Measurements from ENCODE around the gene PITX2. TPM values are rescaled to one million over a fixed set of nuclear protein-coding genes. Genes with fewer than 3 reads are reported as not detected.

Gene PITX2
- polyA plus RNA-seq, 4 donors, result 6.5 to 34.3 (median 11.0) TPM

DNA sequence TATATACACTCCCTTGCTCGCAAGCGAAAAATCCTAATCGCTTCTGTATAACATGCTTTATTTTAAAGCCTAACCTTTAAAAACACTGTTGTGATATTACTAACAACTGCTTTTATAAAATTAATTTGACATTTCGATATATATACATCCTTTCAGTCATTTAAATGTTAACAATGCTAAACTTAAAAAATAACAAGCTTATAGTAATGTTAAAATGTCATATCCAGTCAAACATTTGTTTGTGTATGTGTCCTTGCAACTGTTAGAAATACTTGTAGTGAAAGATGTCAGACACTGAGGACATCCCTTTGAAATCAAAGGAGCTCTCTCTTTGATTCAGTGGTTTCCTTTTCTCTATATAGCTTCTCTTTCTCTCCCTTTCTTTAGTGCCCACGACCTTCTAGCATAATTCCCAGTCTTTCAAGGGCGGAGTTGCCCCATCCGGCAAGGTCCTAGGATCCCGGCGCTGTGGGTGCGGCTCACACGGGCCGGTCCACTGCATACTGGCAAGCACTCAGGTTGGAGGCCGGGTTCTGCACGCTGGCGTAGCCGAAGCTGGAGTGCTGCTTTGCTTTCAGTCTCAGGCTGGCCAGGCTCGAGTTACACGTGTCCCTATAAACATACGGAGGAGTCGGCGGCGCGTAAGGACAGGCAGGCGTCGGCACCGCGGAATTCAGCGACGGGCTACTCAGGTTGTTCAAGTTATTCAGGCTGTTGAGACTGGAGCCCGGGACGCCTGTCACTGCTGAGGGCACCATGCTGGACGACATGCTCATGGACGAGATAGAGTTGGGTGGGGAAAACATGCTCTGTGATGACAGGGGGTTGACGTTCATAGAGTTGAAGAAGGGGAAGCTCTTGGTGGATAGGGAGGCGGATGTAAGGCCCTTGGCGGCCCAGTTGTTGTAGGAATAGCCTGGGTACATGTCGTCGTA is 5.0 kb downstream of the PITX2 start:
- Histone ChIP-seq H3K36me3 (ENCODE audit: control insufficient read depth in 3 of 3, insufficient read depth in 2 of 3, low read depth in 1 of 3, low read length in 3 of 3) (peaks cover 0 to 12% (median 0%) of the 10 kb centered on the region in 3 donors), H3K27me3 (ENCODE audit: control insufficient read depth in 3 of 3, insufficient read depth in 3 of 3, low read length in 3 of 3) (peaks cover 0 to 84% (median 38%) of the 10 kb centered on the region in 3 donors), H3K4me1 (ENCODE audit: control insufficient read depth in 3 of 3, insufficient read depth in 2 of 3, low read depth in 1 of 3, low read length in 2 of 3) (peaks cover 0 to 2% (median 0%) of the 10 kb centered on the region in 3 donors), H3K4me3 (ENCODE audit: low read depth in 1 of 3, low read length in 3 of 3) (peak overlapping the region in 2 of 3 donors; percentile 52 to 63), H3K27ac (ENCODE audit: low read depth in 1 of 3, low read length in 2 of 3) (peak overlapping the region; percentile 66 to 71 (median 70)), H3K9me3 (ENCODE audit: control insufficient read depth in 2 of 2, insufficient read depth in 1 of 2, low read depth in 1 of 2, low read length in 1 of 2) (no peaks in the 10 kb centered on the region)
- DNase-seq (peak in 1 of 2 donors; percentile 79), FAIRE-seq (no peak)
- 21 to 26% (median 24%) methylated on average over 38 of the region's 38 CpGs for whole genome bisulfite sequencing, 3 donors

DNA sequence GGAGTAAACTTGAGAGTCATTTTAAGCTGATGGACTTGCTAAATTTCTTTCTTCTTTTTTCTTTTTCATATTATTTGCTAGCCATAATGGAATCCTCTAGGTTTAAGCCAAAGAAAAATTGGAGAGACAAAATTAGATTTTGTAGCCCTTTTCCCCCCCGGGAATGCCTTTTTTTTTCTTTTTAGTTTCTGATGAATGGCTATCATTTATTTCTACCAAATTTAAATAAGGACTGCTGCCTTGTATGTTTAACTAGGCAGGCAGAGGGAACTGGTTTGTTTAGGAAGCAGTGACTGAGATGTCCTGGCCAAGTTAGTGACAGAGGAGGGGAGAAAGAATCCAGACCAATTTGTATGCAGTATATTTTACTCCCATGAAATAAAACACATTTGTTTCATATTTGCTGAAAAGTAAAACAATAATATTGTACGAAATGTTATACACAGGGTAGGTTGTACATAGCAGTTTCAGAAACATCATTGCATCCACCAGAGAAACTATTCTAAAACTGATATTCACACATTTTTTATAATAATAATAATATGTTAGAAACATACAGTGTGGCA is 5.7 kb downstream of the PITX2 start:
- peak overlapping the region in 1 of 3 donors; percentile 78 for H3K27ac ChIP-seq (ENCODE audit: low read depth in 1 of 3, low read length in 2 of 3)
- H3K9me3 ChIP-seq (ENCODE audit: control insufficient read depth in 2 of 2, insufficient read depth in 1 of 2, low read depth in 1 of 2, low read length in 1 of 2), result no peaks in the 10 kb centered on the region
- no peak overlapping the region for H3K4me3 ChIP-seq (ENCODE audit: low read depth in 1 of 3, low read length in 3 of 3)
- WGBS, 3 donors, result 15 to 41% (median 30%) methylated on average over 2 of the region's 2 CpGs
- H3K4me1 ChIP-seq (ENCODE audit: control insufficient read depth in 3 of 3, insufficient read depth in 2 of 3, low read depth in 1 of 3, low read length in 2 of 3), result peaks cover 0 to 2% (median 0%) of the 10 kb centered on the region in 3 donors
- peaks cover 0 to 18% (median 0%) of the 10 kb centered on the region in 3 donors for H3K36me3 ChIP-seq (ENCODE audit: control insufficient read depth in 3 of 3, insufficient read depth in 2 of 3, low read depth in 1 of 3, low read length in 3 of 3)
- DNase-seq (peak in 1 of 2 donors; percentile 26), FAIRE-seq (no peak)
- peaks cover 0 to 84% (median 38%) of the 10 kb centered on the region in 3 donors for H3K27me3 ChIP-seq (ENCODE audit: control insufficient read depth in 3 of 3, insufficient read depth in 3 of 3, low read length in 3 of 3)

DNA sequence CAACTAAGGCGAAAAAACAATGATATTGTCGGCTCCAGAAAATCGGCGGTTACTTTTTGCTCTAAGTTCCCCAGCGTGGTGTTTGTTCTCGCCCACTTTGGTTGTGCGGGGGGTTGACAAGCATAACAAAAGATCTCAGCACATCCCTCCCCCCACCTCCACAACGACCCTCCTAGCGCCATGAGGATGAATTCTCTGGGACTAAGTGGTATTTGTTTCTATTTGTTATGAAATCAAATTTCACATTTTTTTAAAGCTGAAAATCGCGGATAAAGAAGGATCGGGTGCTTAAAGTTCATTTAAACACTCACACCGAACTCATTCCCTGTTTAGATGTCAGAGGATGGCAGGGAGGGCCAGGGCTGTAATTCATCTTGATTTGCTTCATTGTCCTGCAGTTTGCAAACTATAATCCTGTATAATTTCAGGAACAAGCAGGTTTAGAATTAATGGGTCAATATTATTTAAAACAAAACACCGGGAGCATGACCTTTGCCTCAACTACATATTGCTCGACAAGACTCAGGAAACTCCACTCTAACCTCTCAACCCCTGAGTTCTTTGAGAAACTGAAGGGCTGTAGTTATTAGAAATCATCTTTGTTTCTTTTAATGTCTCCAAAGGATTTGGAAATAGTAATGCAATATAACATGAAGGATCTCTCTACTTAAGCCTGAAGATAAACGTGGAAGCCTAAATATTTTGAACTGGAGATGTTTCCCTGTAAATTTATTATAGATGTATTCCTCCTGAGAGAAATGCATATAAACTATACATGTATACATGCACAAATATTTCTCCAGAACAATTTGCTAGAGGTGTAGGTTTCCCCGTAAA is 6.4 kb downstream of the PITX2 start:
- peak overlapping the region in 2 of 3 donors; percentile 77 to 78 for H3K27ac ChIP-seq (ENCODE audit: low read depth in 1 of 3, low read length in 2 of 3)
- H3K4me3 ChIP-seq (ENCODE audit: low read depth in 1 of 3, low read length in 3 of 3), result peak overlapping the region in 2 of 3 donors; percentile 7 to 43
- H3K9me3 ChIP-seq (ENCODE audit: control insufficient read depth in 2 of 2, insufficient read depth in 1 of 2, low read depth in 1 of 2, low read length in 1 of 2), result no peaks in the 10 kb centered on the region
- FAIRE-seq (no peak), DNase-seq (peak; percentile 35 to 53)
- 5 to 10% (median 6%) methylated on average over 17 of the region's 17 CpGs for WGBS, 3 donors
- H3K4me1 ChIP-seq (ENCODE audit: control insufficient read depth in 3 of 3, insufficient read depth in 2 of 3, low read depth in 1 of 3, low read length in 2 of 3), result peaks cover 0 to 7% (median 0%) of the 10 kb centered on the region in 3 donors
- peaks cover 0 to 20% (median 0%) of the 10 kb centered on the region in 3 donors for H3K36me3 ChIP-seq (ENCODE audit: control insufficient read depth in 3 of 3, insufficient read depth in 2 of 3, low read depth in 1 of 3, low read length in 3 of 3)
- H3K27me3 ChIP-seq (ENCODE audit: control insufficient read depth in 3 of 3, insufficient read depth in 3 of 3, low read length in 3 of 3), result peaks cover 0 to 84% (median 42%) of the 10 kb centered on the region in 3 donors

DNA sequence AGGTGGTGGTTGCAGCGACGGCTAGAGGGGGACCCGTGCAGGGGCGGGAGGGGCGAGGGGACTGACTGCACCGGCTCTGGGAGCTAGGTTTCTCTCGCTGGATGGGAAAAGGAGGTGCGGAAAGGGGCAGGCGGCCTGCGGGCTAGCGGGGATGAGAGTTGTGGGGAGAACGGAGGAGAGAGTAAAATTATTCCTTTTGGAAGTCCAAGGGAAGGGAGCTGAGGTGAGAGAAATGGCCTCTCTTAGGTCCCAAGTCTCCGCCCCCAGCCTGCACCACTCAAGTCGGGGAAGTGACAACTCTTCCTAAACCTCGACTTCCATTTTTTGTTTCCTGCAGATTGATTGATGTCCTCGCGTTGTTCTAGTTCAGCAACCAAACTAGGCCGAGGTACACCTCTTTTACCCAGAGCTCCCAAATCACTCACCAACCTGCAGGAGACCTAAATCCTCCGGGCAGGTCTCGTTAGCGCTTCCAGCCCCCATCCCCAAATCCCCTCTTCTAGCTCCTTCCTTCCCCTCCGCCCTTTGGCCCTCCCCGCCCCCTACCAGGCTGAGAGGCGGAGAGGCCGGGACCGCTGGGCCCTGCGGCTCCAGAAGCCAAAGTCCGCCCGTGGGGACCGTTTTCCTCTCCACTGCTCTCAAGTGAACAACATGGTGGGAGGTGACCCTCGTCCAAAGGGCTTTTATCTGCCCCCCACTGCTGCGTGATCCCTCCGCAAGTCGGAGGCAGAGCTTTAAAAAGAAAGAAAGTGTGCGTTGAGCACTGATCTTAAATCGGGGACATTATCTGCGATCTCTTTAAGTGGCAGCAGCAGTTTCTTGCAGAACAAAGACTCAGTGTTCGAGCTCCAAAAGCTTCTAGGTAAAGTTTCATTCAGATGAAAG is 7.3 kb downstream of the PITX2 start:
- peak overlapping the region in 2 of 3 donors; percentile 12 to 43 for H3K4me3 ChIP-seq (ENCODE audit: low read depth in 1 of 3, low read length in 3 of 3)
- FAIRE-seq (no peak), DNase-seq (peak; percentile 79 to 91)
- peak overlapping the region; percentile 25 to 78 (median 77) for H3K27ac ChIP-seq (ENCODE audit: low read depth in 1 of 3, low read length in 2 of 3)
- peaks cover 0 to 7% (median 0%) of the 10 kb centered on the region in 3 donors for H3K4me1 ChIP-seq (ENCODE audit: control insufficient read depth in 3 of 3, insufficient read depth in 2 of 3, low read depth in 1 of 3, low read length in 2 of 3)
- peaks cover 0 to 16% (median 0%) of the 10 kb centered on the region in 3 donors for H3K36me3 ChIP-seq (ENCODE audit: control insufficient read depth in 3 of 3, insufficient read depth in 2 of 3, low read depth in 1 of 3, low read length in 3 of 3)
- peaks cover 0 to 83% (median 45%) of the 10 kb centered on the region in 3 donors for H3K27me3 ChIP-seq (ENCODE audit: control insufficient read depth in 3 of 3, insufficient read depth in 3 of 3, low read length in 3 of 3)
- WGBS, 3 donors, result 11 to 12% (median 12%) methylated on average over 36 to 38 of the region's 38 CpGs
- no peaks in the 10 kb centered on the region for H3K9me3 ChIP-seq (ENCODE audit: control insufficient read depth in 2 of 2, insufficient read depth in 1 of 2, low read depth in 1 of 2, low read length in 1 of 2)

DNA sequence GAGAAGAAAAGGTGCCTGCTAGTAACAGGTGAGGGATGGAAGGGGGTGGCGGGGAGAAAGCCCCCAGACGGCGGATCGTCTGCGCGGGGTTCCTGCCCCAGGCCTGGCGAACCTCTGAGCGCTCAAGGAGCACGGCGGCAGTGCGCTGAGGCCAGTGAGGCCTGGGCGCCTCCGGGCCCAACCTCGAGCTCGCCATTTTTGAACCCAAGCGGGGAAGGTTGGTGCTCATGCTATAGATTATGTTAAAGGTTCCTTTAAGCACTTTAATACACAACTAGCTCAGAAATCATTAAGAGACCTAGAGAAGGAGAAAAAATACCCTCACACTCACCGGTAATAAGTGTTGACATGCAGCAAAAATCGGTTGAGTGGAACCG is 7.9 kb downstream of the PITX2 start:
- peaks cover 0 to 10% (median 0%) of the 10 kb centered on the region in 3 donors for H3K4me1 ChIP-seq (ENCODE audit: control insufficient read depth in 3 of 3, insufficient read depth in 2 of 3, low read depth in 1 of 3, low read length in 2 of 3)
- peaks cover 0 to 15% (median 0%) of the 10 kb centered on the region in 3 donors for H3K36me3 ChIP-seq (ENCODE audit: control insufficient read depth in 3 of 3, insufficient read depth in 2 of 3, low read depth in 1 of 3, low read length in 3 of 3)
- DNase-seq (peak; percentile 35 to 59), FAIRE-seq (no peak)
- WGBS, 3 donors, result 15 to 37% (median 24%) methylated on average over 19 of the region's 19 CpGs
- H3K9me3 ChIP-seq (ENCODE audit: control insufficient read depth in 2 of 2, insufficient read depth in 1 of 2, low read depth in 1 of 2, low read length in 1 of 2), result no peaks in the 10 kb centered on the region
- peaks cover 0 to 83% (median 49%) of the 10 kb centered on the region in 3 donors for H3K27me3 ChIP-seq (ENCODE audit: control insufficient read depth in 3 of 3, insufficient read depth in 3 of 3, low read length in 3 of 3)
- peak overlapping the region in 2 of 3 donors; percentile 12 to 43 for H3K4me3 ChIP-seq (ENCODE audit: low read depth in 1 of 3, low read length in 3 of 3)
- H3K27ac ChIP-seq (ENCODE audit: low read depth in 1 of 3, low read length in 2 of 3), result peak overlapping the region; percentile 25 to 78 (median 77)

DNA sequence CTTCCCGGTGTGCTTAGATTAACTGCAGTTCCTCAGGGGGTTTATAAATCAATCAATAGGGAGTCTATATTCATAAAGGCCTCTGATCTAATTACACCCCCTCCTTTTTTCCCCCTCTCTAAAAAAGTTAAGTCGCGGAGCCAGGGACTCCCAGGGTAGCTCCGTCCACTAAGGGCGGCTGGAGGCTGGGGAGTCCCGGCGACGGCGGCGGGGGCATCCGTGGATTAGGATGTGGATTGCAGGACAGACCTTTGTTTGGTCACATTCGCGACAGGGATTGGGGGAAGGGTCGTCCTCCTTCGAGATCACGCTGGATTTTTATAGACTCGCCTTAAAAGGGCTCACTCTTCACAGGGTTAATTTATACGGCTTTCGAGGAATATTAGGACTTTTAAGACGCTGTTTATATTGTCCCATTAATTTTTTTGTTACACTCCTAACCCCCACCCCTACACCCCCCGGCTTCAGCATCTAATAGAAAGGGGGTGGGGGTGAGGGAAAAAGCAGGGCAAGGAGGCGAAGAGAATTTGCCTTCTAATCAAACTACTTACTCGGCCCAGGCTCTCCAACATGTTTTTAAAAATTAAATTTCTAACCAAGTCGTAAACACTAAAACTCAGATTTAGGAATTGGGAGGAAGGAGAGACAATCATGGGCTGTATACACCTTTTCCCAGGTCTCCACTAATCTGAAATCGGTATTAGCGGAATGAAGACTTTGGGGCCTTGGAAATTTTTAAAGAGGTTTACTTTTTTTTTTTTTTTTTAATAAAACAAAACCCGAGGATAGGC is 8.5 kb downstream of the PITX2 start:
- 15 to 28% (median 23%) methylated on average over 27 of the region's 27 CpGs for WGBS, 3 donors
- FAIRE-seq (no peak), DNase-seq (peak in 1 of 2 donors; percentile 46)
- Histone ChIP-seq H3K4me3 (ENCODE audit: low read depth in 1 of 3, low read length in 3 of 3) (peak overlapping the region in 2 of 3 donors; percentile 12 to 43), H3K36me3 (ENCODE audit: control insufficient read depth in 3 of 3, insufficient read depth in 2 of 3, low read depth in 1 of 3, low read length in 3 of 3) (peaks cover 0 to 15% (median 0%) of the 10 kb centered on the region in 3 donors), H3K27me3 (ENCODE audit: control insufficient read depth in 3 of 3, insufficient read depth in 3 of 3, low read length in 3 of 3) (peaks cover 0 to 77% (median 54%) of the 10 kb centered on the region in 3 donors), H3K4me1 (ENCODE audit: control insufficient read depth in 3 of 3, insufficient read depth in 2 of 3, low read depth in 1 of 3, low read length in 2 of 3) (peaks cover 0 to 10% (median 0%) of the 10 kb centered on the region in 3 donors), H3K27ac (ENCODE audit: low read depth in 1 of 3, low read length in 2 of 3) (peak overlapping the region in 2 of 3 donors; percentile 77 to 78), H3K9me3 (ENCODE audit: control insufficient read depth in 2 of 2, insufficient read depth in 1 of 2, low read depth in 1 of 2, low read length in 1 of 2) (no peaks in the 10 kb centered on the region)

DNA sequence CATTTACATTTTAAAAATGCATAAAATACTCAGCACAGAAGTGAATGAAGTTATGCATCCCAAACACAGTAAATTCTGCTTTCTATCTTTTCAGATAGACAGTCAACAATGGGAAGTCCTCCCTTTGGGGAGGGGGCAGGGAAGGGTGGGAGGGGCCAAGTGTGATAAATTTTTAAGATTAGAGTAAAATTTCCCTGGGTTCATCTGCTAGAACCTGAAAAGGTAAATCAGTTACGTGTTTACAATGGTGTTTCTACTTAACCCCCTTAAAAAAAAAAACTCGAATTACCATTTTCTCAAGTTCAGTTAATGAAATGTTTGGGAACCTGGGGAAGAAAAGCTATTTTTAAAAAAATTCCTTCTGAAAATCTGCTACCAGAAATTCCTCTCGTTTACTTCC is 9.1 kb downstream of the PITX2 start:
- Histone ChIP-seq H3K27ac (ENCODE audit: low read depth in 1 of 3, low read length in 2 of 3) (peak overlapping the region in 1 of 3 donors; percentile 78), H3K27me3 (ENCODE audit: control insufficient read depth in 3 of 3, insufficient read depth in 3 of 3, low read length in 3 of 3) (peaks cover 0 to 71% (median 50%) of the 10 kb centered on the region in 3 donors), H3K36me3 (ENCODE audit: control insufficient read depth in 3 of 3, insufficient read depth in 2 of 3, low read depth in 1 of 3, low read length in 3 of 3) (peaks cover 0 to 15% (median 0%) of the 10 kb centered on the region in 3 donors), H3K4me1 (ENCODE audit: control insufficient read depth in 3 of 3, insufficient read depth in 2 of 3, low read depth in 1 of 3, low read length in 2 of 3) (peaks cover 0 to 10% (median 0%) of the 10 kb centered on the region in 3 donors), H3K4me3 (ENCODE audit: low read depth in 1 of 3, low read length in 3 of 3) (peak overlapping the region in 2 of 3 donors; percentile 12 to 43), H3K9me3 (ENCODE audit: control insufficient read depth in 2 of 2, insufficient read depth in 1 of 2, low read depth in 1 of 2, low read length in 1 of 2) (no peaks in the 10 kb centered on the region)
- FAIRE-seq (no peak), DNase-seq (peak in 1 of 2 donors; percentile 24)
- WGBS, 3 donors, result 14 to 29% (median 19%) methylated on average over 3 of the region's 3 CpGs

All from small intestine (tissue), 7 donors.